IMR-90 (cell line): Measurements from ENCODE around the gene GRM4. TPM values are rescaled to one million over a fixed set of nuclear protein-coding genes. Genes with fewer than 3 reads are reported as not detected.

ENCODE experiments used
- ATAC-seq: fragments of 200-7000 bp; cut with Tn5 transposase; 2 replicates; pipeline ENCODE4 v1.9.1; 2020; ENCODE audit warnings: low read depth, mild to moderate bottlenecking, moderate library complexity
- BruUV-seq: library from RNA; stranded (reverse); fragments of 400-500 nt; replicated peaks from 2 replicates; lab custom pipeline; 2021; lab: Mats Ljungman, UMichigan
- CTCF ChIA-PET: fragments of 300-600 bp; formaldehyde crosslinking; extraction: SDS; loops from one replicate; lab custom pipeline; 2021; ENCODE audit warnings: antibody characterized with exemption; lab: Yijun Ruan, JAX
- POLR2A ChIA-PET: fragments of 300-600 bp; sonication (Branson Sonifier 250); formaldehyde crosslinking; loops from one replicate; lab custom pipeline; 2022; ENCODE audit warnings: antibody characterized with exemption; ENCODE audit not compliant: unreplicated experiment; lab: Charles Lee
- DNase-seq: peaks from one replicate; pipeline ENCODE4 v3.0.0; 2013
- H2AFZ ChIP-seq: replicated peaks from 2 replicates; pipeline ENCODE3; 2013; ENCODE audit warnings: low read length, mild to moderate bottlenecking; ENCODE audit not compliant: poor library complexity
- H2AK5ac ChIP-seq: 2 replicates; pipeline ENCODE4 v1.6.1; 2013; ENCODE audit warnings: low read depth, low read length, inconsistent platforms
- H2AK9ac ChIP-seq: replicated peaks from 2 replicates; pipeline ENCODE3; 2013; ENCODE audit warnings: mild to moderate bottlenecking, low read depth, low read length, moderate library complexity; ENCODE audit not compliant: poor library complexity
- H2BK120ac ChIP-seq: 2 replicates; pipeline ENCODE4 v1.6.1; 2013; ENCODE audit warnings: low read depth, low read length, inconsistent platforms
- H2BK15ac ChIP-seq: 3 replicates; pipeline ENCODE4 v1.6.1; 2013; ENCODE audit warnings: low read depth, low read length, inconsistent platforms
- H2BK20ac ChIP-seq: 2 replicates; pipeline ENCODE4 v1.6.1; 2013; ENCODE audit warnings: low read depth, mild to moderate bottlenecking, inconsistent platforms, low read length, moderate library complexity
- H2BK5ac ChIP-seq: 2 replicates; pipeline ENCODE4 v1.6.1; 2013; ENCODE audit warnings: mild to moderate bottlenecking, low read depth, low read length, inconsistent platforms; ENCODE audit not compliant: poor library complexity, severe bottlenecking
- H3K14ac ChIP-seq: replicated peaks from 2 replicates; pipeline ENCODE4 v1.6.1; 2013; ENCODE audit warnings: low read depth, low read length, inconsistent platforms
- H3K18ac ChIP-seq: 2 replicates; pipeline ENCODE4 v1.6.1; 2013; ENCODE audit warnings: low read depth, low read length, control low read depth
- H3K23ac ChIP-seq: 2 replicates; pipeline ENCODE4 v1.6.1; 2013; ENCODE audit warnings: low read depth, low read length, inconsistent platforms
- H3K27ac ChIP-seq: 2 replicates; pipeline ENCODE4 v1.5.1; 2013; ENCODE audit warnings: mild to moderate bottlenecking, control low read depth, low read length; ENCODE audit not compliant: insufficient read depth
- H3K27me3 ChIP-seq: 2 replicates; pipeline ENCODE4 v1.6.1; 2013; ENCODE audit warnings: low read length; ENCODE audit not compliant: control insufficient read depth, insufficient read depth
- H3K36me3 ChIP-seq: 2 replicates; pipeline ENCODE4 v1.6.1; 2013; ENCODE audit warnings: low read length, mixed read lengths; ENCODE audit not compliant: control insufficient read depth, insufficient read depth
- H3K4ac ChIP-seq: 2 replicates; pipeline ENCODE4 v1.6.1; 2013; ENCODE audit warnings: low read depth, low read length, inconsistent platforms
- H3K4me1 ChIP-seq: 2 replicates; pipeline ENCODE4 v1.6.1; 2013; ENCODE audit warnings: low read length, mixed read lengths; ENCODE audit not compliant: control insufficient read depth, insufficient read depth
- H3K4me2 ChIP-seq: 2 replicates; pipeline ENCODE4 v1.6.1; 2013; ENCODE audit warnings: low read depth, mild to moderate bottlenecking, control low read depth, low read length, moderate library complexity
- H3K4me3 ChIP-seq: 2 replicates; pipeline ENCODE4 v1.5.1; 2013; ENCODE audit warnings: low read depth, mild to moderate bottlenecking, control low read depth, low read length, moderate library complexity; ENCODE audit not compliant: insufficient read depth
- H3K56ac ChIP-seq: 2 replicates; pipeline ENCODE4 v1.6.1; 2013; ENCODE audit warnings: low read length, inconsistent platforms; ENCODE audit not compliant: insufficient read depth; ENCODE audit errors: extremely low read depth
- H3K79me1 ChIP-seq, 2 experiments: 2 replicates each; pipeline ENCODE4 v1.6.1; 2013; ENCODE audit warnings: low read length in 2 of 2, inconsistent platforms in 1 of 2, low read depth in 1 of 2
- H3K9ac ChIP-seq: 2 replicates; pipeline ENCODE4 v1.6.1; 2013; ENCODE audit warnings: low read depth, low read length, control low read depth
- H3K9me1 ChIP-seq: 2 replicates; pipeline ENCODE4 v1.6.1; 2013; ENCODE audit warnings: low read length, inconsistent platforms; ENCODE audit not compliant: insufficient read depth
- H3K9me3 ChIP-seq: 2 replicates; pipeline ENCODE4 v1.6.1; 2013; ENCODE audit warnings: low read length; ENCODE audit not compliant: control insufficient read depth, insufficient read depth
- H4K20me1 ChIP-seq: 2 replicates; pipeline ENCODE4 v1.6.1; 2013; ENCODE audit warnings: low read length, inconsistent platforms; ENCODE audit not compliant: insufficient read depth
- H4K5ac ChIP-seq: 2 replicates; pipeline ENCODE4 v1.6.1; 2013; ENCODE audit warnings: mild to moderate bottlenecking, low read depth, low read length, control low read depth
- H4K8ac ChIP-seq, 2 experiments: 2 replicates each; pipeline ENCODE4 v1.6.1; 2013; ENCODE audit warnings: low read depth in 2 of 2, low read length in 2 of 2, control low read depth in 1 of 2, inconsistent platforms in 1 of 2
- H4K91ac ChIP-seq: 2 replicates; pipeline ENCODE4 v1.6.1; 2013; ENCODE audit warnings: low read depth, low read length, inconsistent platforms; ENCODE audit not compliant: insufficient read depth
- FOS ChIP-seq: fragments of 150-350 bp; IDR thresholded peaks from 2 replicates; pipeline ENCODE4 v1.6.1; 2016; ENCODE audit warnings: low read depth, low read length
- MAZ ChIP-seq: IDR thresholded peaks from 2 replicates; pipeline ENCODE4 v1.6.1; 2012; ENCODE audit warnings: low read depth, mild to moderate bottlenecking, low read length, improper control_type of control experiment, moderate library complexity, borderline replicate concordance
- POLR2A ChIP-seq: IDR thresholded peaks from 2 replicates; pipeline ENCODE4 v1.6.1; 2012; ENCODE audit warnings: mild to moderate bottlenecking, low read depth, low read length
- RAD21 ChIP-seq: IDR thresholded peaks from 2 replicates; pipeline ENCODE4 v1.6.1; 2012; ENCODE audit warnings: low read length, improper control_type of control experiment
- RFX5 ChIP-seq: IDR thresholded peaks from 2 replicates; pipeline ENCODE4 v1.8.0; 2012; ENCODE audit warnings: low read depth, mild to moderate bottlenecking, low read length, moderate library complexity
- SMC3 ChIP-seq: fragments of 150-350 bp; IDR thresholded peaks from 2 replicates; pipeline ENCODE4 v1.6.1; 2016; ENCODE audit warnings: low read depth, mild to moderate bottlenecking, antibody characterized with exemption, low read length, moderate library complexity
- WGBS, 2 experiments: methylation state at CpG; one replicate each; pipeline versions ENCODE4 v1.1.5 to v1.1.7; 2013; ENCODE audit warnings: missing lambda C conversion rate in 2 of 2; ENCODE audit not compliant: insufficient read length in 1 of 2; ENCODE audit errors: extremely low coverage in 2 of 2; 5-methylcytosine and 5-hydroxymethylcytosine counted together
- dilution Hi-C: fragments of 300-500 bp; cut with HindIII; formaldehyde crosslinking; loops from one replicate; pipeline ENCODE4 v1.14.3; 2018; ENCODE audit warnings: low sequenced_read_pairs; ENCODE audit not compliant: unreplicated experiment
- in situ Hi-C: fragments of 300-500 bp; cut with MboI; formaldehyde crosslinking; loops from 3 replicates; pipeline ENCODE4 v1.14.3; 2019; ENCODE audit warnings: low sequenced_read_pairs, inconsistent platforms, mixed read lengths
- intact Hi-C: fragments of 100-400 bp; cut with micrococcal nuclease; formaldehyde crosslinking; loops from 2 replicates; pipeline ENCODE4 v1.10.0; 2022
- polyA plus RNA-seq, 3 experiments: library from polyadenylated mRNA; depleted of rRNA; stranded (reverse); fragments of >200 nt; gene quantifications; 2 replicates each; pipeline ENCODE4 v1.2.3, GENCODE V29; 2012; ENCODE audit warnings: low replicate concordance in 1 of 3
- total RNA-seq: library from RNA; depleted of rRNA; stranded (reverse); fragments of >200 nt; gene quantifications from 2 replicates; pipeline ENCODE4 v1.2.3, GENCODE V29; 2012
- TF ChIP-seq, protein P1 (sequence below): fragments of 150-350 bp; IDR thresholded peaks from 2 replicates; pipeline ENCODE4 v1.6.1; 2017; ENCODE audit warnings: mild to moderate bottlenecking, antibody characterized with exemption, low read length, low read depth

Gene GRM4
- total and polyA plus RNA-seq, 2 of the 4 experiments (the other 2 are of a cell fraction): 0.02 TPM; not detected in 1

DNA sequence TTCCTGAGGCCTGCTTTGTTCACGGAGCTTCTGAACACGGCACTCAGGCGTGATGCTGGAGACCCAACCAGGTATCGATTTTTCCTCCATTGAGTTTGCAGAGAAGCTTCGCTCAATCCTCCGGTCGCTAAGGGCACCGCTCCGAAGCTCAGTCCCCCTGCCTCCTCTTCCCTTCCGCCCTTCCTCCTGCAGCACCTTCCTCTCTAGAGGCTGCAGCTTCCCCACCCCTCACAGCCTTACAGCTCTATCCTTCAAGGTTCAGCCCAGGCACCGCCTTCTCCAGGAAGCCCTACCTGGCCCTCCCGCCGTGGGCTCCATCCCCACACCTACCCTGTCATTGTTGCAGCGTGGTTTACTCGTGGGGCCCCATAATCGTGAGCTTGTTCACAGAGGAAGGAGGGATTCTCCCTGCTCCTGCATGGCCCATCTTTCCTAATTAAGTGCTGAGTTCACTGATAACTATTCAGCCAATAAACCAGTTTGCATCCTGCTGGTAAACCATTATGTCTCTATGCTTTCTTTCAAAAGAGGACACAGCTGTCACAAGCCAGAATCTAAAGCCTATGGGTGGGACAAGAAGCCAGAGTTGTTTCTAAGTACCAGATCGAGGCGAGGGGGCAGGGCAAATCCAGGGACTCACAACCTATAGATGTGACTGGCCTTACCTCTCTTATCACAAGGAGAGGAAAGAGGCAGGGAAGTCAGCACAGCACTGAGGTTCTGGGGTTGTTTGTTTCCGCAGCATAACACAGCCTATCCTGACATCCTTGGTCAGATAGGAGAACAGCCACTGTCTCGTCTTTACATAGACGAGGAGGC is 152.0 kb downstream of the GRM4 start:
- Histone ChIP-seq H2BK15ac (no peak overlapping the region), H2BK5ac (no peak overlapping the region), H3K4me1 (no peaks in the 10 kb centered on the region), H2AFZ (no peak overlapping the region), H2AK5ac (no peak overlapping the region), H4K8ac (no peak overlapping the region), H3K14ac (no peak overlapping the region), H2BK120ac (no peak overlapping the region), H3K9ac (no peak overlapping the region), H3K36me3 (no peaks in the 10 kb centered on the region), H2BK20ac (no peak overlapping the region), H3K4ac (no peak overlapping the region), H3K4me3 (no peak overlapping the region), H3K23ac (no peak overlapping the region), H3K56ac (no peak overlapping the region), H3K27ac (no peak overlapping the region), H3K18ac (no peak overlapping the region), H3K79me1 (no peaks in the 10 kb centered on the region), H4K20me1 (no peaks in the 10 kb centered on the region), H3K9me3 (no peaks in the 10 kb centered on the region), H2AK9ac (no peak overlapping the region), H4K91ac (no peak overlapping the region), H3K9me1 (no peaks in the 10 kb centered on the region), H3K4me2 (no peak overlapping the region), H3K27me3 (peaks cover 32% of the 10 kb centered on the region), H4K5ac (no peak overlapping the region)
- intact Hi-C loops (no loop called here), in situ Hi-C loops (no loop called here), dilution Hi-C loops (no loop called here)
- CTCF ChIA-PET: no interaction called here
- no peak for ATAC-seq
- TF ChIP-seq FOS (no peak), RFX5 (no peak), POLR2A (no peak), SMC3 (no peak), MAZ (no peak), RAD21 (no peak)
- TF ChIP-seq, protein P1, sequence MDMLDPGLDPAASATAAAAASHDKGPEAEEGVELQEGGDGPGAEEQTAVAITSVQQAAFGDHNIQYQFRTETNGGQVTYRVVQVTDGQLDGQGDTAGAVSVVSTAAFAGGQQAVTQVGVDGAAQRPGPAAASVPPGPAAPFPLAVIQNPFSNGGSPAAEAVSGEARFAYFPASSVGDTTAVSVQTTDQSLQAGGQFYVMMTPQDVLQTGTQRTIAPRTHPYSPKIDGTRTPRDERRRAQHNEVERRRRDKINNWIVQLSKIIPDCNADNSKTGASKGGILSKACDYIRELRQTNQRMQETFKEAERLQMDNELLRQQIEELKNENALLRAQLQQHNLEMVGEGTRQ: no peak
- no TSS peak for BruUV-seq
- DNase-seq: no peak
- 55% methylated on average over 10 of the region's 21 CpGs; no CpG with 5 or more reads in 1 of the 2 experiments for WGBS, 2 experiments
- POLR2A ChIA-PET: no interaction called here
